Effector memory CD4-positive, alpha-beta T cell (primary cell): ENCODE results near the gene CHKB.

ENCODE experiments used
- DNase-seq, 3 donors: peaks; one replicate each; pipeline ENCODE4 v3.0.0-alpha.2; 2020
- H3K27ac ChIP-seq: 2 replicates; pipeline ENCODE4 v1.7.0; 2013; ENCODE audit warnings: mild to moderate bottlenecking, low read length, moderate library complexity; ENCODE audit not compliant: insufficient read depth, poor library complexity, severe bottlenecking
- H3K27me3 ChIP-seq: replicated peaks from 2 replicates; pipeline ENCODE4 v1.7.0; 2013; ENCODE audit warnings: mild to moderate bottlenecking, low read length; ENCODE audit not compliant: insufficient read depth, control insufficient read depth, poor library complexity, severe bottlenecking
- H3K36me3 ChIP-seq: 2 replicates; pipeline ENCODE4 v1.7.0; 2013; ENCODE audit warnings: mild to moderate bottlenecking, low read length, moderate library complexity; ENCODE audit not compliant: control insufficient read depth, insufficient read depth
- H3K4me1 ChIP-seq: 2 replicates; pipeline ENCODE4 v1.7.0; 2013; ENCODE audit warnings: low read length, mild to moderate bottlenecking; ENCODE audit not compliant: control insufficient read depth, insufficient read depth, poor library complexity, severe bottlenecking
- H3K4me3 ChIP-seq: 2 replicates; pipeline ENCODE4 v1.7.0; 2013; ENCODE audit warnings: low read length, low read depth, mild to moderate bottlenecking; ENCODE audit not compliant: insufficient read depth, poor library complexity, severe bottlenecking
- H3K9me3 ChIP-seq: 2 replicates; pipeline ENCODE4 v1.7.0; 2013; ENCODE audit warnings: mild to moderate bottlenecking, low read length, moderate library complexity; ENCODE audit not compliant: control insufficient read depth

Gene CHKB

DNA sequence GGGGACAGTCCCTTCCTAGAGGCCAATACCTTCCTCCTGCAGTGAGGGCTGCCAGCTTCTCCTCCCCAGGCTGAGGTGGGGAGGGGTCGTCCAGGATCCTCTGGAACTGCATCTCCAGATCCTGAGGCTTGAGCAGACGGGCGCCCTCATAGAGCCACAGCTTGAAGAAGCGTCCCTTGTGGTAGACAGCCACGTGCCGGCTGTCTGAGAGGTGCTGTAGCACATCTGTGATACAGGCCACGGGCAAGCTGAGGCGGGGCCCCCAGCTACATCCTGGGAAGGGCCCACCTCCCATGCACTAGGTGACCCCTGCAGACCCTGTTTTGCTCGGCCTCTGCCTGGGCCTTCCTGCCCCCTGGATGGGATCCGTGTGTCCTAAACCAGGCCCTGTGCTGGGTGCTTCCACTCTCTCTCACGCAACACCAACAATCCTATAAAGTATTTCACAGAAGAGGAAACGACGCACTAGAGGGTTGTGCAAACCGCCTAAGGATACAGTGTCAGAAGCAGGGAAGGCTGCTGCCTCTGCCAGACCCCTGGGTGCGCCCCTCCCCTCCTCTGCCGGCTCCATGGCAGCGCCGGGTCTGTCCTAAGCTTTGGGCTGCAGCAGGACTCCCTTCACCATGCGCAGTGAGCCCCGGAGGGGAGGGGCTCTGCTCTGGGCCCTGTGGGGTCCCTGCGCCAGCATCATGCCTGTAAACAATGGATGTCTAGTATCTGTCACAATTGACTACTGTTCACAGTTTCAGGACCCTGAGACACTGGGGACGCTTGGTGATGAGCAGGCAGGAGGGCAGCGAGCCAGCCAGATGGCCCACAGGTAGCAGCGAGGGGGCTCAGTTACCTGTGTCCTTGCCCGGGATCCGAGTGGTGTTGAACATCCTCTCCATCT is 8.9 kb downstream of the CHKB start:
- peaks cover 29% of the 10 kb centered on the region for H3K36me3 ChIP-seq
- H3K27ac ChIP-seq = no peak overlapping the region
- H3K4me3 ChIP-seq = no peak overlapping the region
- H3K4me1 ChIP-seq = peaks cover 4% of the 10 kb centered on the region
- H3K9me3 ChIP-seq = no peaks in the 10 kb centered on the region
- H3K27me3 ChIP-seq = no peaks in the 10 kb centered on the region
- no peak for DNase-seq

DNA sequence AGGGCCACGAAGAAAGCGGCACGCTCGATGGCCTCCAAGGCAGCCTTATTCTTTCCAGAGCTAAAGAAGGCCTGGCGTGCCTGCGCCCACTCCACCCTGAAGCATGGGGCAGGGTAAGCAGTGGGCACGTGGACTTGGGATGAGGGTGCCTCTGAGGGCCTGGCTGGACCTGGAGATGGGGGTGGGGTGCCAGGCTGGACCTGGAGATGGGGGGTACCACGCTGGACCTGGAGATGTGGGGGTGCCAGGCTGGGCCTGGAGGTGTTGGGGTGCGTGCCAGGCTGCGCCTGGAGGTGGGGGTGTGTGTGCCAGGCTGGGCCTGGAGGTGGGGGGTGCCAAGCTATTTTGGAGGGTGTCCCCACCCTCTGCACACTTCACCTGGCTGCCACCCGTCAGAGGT is 9.7 kb downstream of the CHKB start:
- no peaks in the 10 kb centered on the region for H3K9me3 ChIP-seq
- peaks cover 28% of the 10 kb centered on the region for H3K36me3 ChIP-seq
- DNase-seq = no peak
- no peak overlapping the region for H3K27ac ChIP-seq
- H3K4me1 ChIP-seq = peaks cover 4% of the 10 kb centered on the region
- no peaks in the 10 kb centered on the region for H3K27me3 ChIP-seq
- H3K4me3 ChIP-seq = no peak overlapping the region

DNA sequence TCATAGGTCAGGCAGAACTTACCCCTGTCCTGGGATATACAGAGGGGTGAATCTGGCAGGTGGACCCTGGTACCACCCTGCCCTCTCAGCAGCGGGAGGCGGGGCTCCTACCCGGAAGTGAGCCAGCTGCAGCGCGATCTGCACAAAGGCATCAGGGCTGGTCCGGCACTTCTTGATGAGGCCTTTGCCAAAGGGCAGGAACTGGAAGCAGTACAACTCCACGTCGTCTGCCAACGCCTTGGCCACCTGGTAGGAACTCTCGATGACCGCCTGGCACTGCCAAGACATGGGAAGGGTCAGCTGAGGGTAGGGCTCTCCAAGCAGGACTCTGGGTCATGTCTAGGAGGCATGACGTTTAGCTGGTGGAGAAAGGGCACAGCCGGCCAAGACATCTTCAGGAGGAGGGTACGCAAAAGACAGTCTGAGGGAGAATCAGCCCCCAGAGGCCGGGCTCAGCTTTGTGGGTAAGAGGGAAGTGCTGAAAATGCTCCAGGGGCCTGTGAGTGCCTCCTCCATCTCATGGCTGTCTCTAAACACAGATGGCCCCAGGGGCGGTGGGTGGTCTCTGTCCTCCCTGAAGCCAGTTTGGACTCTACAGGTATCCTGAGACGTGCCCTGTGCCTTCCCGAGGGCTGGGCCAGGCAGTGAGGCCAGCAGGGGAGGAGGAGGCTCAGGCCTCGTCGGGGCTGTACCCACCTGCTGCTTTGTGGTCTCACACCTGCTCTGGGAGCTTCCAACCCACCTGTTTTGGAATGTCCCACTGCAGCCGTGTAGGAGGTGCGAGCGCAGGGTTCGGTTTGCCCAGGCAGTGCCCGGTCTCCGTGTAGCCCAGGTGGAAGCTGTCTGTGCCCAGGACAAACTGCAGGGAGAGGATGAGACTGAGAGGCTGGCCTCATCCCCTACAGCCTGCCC is 11.1 kb downstream of the CHKB start:
- Histone ChIP-seq H3K36me3 (peaks cover 28% of the 10 kb centered on the region), H3K27me3 (no peaks in the 10 kb centered on the region), H3K4me1 (no peaks in the 10 kb centered on the region), H3K27ac (no peak overlapping the region), H3K4me3 (no peak overlapping the region), H3K9me3 (no peaks in the 10 kb centered on the region)
- no peak for DNase-seq

DNA sequence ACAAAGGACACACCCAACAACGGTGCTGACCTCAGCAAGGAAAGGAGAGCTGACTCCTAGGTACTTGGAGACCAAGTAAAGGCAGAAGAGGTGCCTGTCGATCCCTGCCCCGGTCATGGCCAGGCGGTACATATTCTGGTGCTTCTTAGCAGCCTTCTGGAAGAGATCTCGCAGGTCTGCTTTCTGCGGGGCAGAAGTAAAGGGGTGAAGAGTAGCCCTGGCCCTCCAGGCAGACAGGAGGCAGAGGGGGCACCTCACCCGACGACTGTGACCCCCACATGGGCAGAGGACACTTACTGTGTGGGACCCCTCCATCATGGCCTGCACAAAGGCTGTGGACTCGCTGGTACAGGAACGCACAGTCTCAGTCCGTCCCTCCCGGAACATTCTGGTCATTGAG is 11.8 kb downstream of the CHKB start:
- DNase-seq = no peak
- peaks cover 28% of the 10 kb centered on the region for H3K36me3 ChIP-seq

DNA sequence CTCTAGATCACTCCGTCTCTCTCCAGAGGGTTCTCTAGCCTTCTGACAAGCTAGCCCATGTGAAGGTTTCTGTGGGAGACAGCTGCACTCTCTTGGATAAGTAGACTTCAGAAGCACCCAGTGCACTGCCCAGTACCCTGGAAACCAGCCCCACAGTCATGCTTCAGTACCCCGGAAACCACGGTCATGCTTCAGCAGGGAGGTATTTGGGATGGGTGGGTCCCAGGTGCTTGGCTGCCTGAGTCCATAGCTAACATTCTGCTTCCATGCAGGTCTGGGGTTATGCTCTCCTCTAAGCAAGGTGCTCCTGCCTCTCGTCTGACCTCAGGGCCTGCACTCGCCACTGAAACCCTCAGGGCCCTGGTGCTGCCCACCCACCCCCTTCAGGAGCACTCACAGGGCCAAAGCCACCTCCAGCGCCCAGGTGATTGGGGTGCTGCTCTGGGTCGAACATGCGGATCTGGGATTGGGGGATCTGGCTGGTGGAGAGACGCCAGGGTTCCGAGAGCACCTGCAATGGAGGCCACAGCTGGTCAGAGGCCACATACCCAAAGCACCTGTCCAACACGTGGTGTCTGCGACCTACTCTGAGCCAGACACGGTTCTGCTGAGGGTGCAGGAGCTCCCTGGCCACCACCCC is 12.6 kb downstream of the CHKB start:
- H3K27ac ChIP-seq = no peak overlapping the region
- H3K4me1 ChIP-seq = no peaks in the 10 kb centered on the region
- no peaks in the 10 kb centered on the region for H3K9me3 ChIP-seq
- H3K36me3 ChIP-seq = peaks cover 28% of the 10 kb centered on the region
- no peaks in the 10 kb centered on the region for H3K27me3 ChIP-seq
- no peak for DNase-seq
- H3K4me3 ChIP-seq = no peak overlapping the region

More for the DNA sequence above, 11.8 kb downstream of the CHKB start:
- H3K27ac ChIP-seq = no peak overlapping the region
- H3K9me3 ChIP-seq = no peaks in the 10 kb centered on the region
- H3K4me3 ChIP-seq = no peak overlapping the region
- no peaks in the 10 kb centered on the region for H3K4me1 ChIP-seq
- no peaks in the 10 kb centered on the region for H3K27me3 ChIP-seq

DNA sequence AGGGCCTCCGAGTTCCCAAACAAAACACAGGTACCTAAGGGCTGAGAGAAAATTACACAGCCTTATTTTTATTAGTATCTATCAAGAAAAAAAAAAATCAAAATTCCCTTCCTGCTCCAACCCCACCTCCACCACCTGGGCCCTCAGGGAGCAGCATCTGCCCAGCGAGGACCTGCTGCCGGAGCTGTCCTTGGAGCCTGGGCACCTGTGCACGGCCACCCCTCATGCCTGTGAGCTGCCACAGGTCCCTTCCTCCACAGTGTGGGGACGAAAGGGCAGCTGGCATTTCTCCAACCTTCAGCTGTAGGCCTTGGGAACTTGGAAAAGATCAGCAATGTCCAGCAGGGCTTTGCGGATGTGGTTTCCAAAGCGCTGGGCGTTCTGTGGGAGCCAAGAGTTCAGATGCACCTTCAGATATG is 13.6 kb downstream of the CHKB start:
- Histone ChIP-seq H3K36me3 (peaks cover 28% of the 10 kb centered on the region), H3K9me3 (no peaks in the 10 kb centered on the region), H3K4me3 (no peak overlapping the region), H3K27me3 (no peaks in the 10 kb centered on the region), H3K27ac (no peak overlapping the region), H3K4me1 (no peaks in the 10 kb centered on the region)
- no peak for DNase-seq

DNA sequence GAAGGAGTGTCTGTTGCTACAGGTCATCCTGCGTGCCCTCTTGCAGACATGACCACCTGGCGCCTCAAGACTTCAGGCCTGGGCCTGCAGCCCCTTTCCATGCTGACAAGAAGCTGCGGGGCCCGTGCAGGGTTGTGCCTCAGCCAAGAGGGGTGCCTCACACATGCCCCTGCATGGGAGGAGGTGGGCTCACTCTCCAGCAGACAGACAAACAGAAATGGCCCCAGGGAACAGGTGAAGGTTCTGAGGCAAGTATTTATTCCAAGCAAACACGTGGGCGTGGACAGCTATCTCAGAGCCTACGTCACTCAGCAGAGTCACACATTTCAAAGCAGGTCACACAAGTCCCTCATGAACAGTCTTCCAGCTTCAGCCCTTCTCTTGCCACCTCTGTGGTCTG is 14.0 kb downstream of the CHKB start:
- H3K27ac ChIP-seq = no peak overlapping the region
- peaks cover 28% of the 10 kb centered on the region for H3K36me3 ChIP-seq
- no peaks in the 10 kb centered on the region for H3K9me3 ChIP-seq
- no peaks in the 10 kb centered on the region for H3K27me3 ChIP-seq
- peaks cover 3% of the 10 kb centered on the region for H3K4me1 ChIP-seq
- no peak for DNase-seq
- no peak overlapping the region for H3K4me3 ChIP-seq

DNA sequence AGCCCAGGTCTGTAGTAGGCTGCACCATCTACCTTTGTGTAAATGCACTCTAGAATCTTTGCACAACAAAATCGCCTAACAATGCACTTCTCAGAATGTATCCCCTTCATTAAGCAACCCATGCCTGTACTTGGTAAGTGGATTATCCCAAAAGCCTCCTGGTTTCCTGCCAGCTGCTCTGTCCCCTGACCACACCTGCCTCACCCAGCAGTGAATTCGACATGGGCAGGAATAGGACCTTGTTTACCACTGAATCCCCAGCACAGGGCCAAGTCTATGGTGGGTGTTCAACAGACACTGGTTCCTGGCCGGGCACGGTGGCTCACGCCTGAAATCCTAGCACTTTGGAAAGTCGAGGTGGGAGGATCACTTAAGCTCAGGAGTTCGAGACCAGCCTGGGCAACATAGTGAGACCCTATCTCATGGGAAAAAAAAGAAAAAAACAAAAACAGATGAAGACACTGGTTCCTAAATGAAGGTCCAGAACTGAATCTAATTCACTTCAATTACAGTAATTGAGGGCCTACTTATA is 14.9 kb downstream of the CHKB start:
- Histone ChIP-seq H3K27ac (no peak overlapping the region), H3K4me3 (no peak overlapping the region), H3K9me3 (no peaks in the 10 kb centered on the region), H3K4me1 (peaks cover 8% of the 10 kb centered on the region), H3K27me3 (no peaks in the 10 kb centered on the region), H3K36me3 (peaks cover 25% of the 10 kb centered on the region)
- no peak for DNase-seq

DNA sequence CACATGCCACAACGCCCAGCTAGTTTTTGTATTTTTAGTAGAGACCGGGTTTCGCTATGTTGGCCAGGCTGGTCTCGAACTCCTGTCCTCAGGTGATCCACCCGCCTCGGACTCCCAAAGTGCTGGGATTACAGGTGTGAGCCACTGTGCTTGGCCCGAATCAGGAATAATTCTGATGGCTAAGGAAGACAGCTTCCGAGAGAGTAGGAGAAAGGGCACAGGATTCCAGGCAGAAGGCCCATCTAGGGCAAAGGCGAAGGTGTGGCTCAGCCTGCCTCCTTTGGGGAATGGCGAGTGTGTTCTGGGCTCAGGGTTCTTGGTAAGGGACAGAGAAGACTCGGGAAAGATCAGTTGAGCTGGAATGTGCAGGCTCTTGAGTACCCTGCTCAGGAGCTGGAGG is 18.4 kb downstream of the CHKB start:
- H3K36me3 ChIP-seq = no peaks in the 10 kb centered on the region

More for the DNA sequence above, 18.4 kb downstream of the CHKB start:
- Histone ChIP-seq H3K9me3 (no peaks in the 10 kb centered on the region), H3K27me3 (no peaks in the 10 kb centered on the region), H3K4me1 (peaks cover 8% of the 10 kb centered on the region), H3K4me3 (no peak overlapping the region), H3K27ac (no peak overlapping the region)
- no peak for DNase-seq
